ENCODE results near the gene PLIN5. TPM values are rescaled to one million over a fixed set of nuclear protein-coding genes. Genes with fewer than 3 reads are reported as not detected.

The PLIN5 gene
- total and polyA plus RNA-seq, 10 of the 15 experiments (the other 5 are each of a cell fraction or from before 2014, with no cell fraction given): 0.15 to 0.33 TPM; not detected in 8

DNA sequence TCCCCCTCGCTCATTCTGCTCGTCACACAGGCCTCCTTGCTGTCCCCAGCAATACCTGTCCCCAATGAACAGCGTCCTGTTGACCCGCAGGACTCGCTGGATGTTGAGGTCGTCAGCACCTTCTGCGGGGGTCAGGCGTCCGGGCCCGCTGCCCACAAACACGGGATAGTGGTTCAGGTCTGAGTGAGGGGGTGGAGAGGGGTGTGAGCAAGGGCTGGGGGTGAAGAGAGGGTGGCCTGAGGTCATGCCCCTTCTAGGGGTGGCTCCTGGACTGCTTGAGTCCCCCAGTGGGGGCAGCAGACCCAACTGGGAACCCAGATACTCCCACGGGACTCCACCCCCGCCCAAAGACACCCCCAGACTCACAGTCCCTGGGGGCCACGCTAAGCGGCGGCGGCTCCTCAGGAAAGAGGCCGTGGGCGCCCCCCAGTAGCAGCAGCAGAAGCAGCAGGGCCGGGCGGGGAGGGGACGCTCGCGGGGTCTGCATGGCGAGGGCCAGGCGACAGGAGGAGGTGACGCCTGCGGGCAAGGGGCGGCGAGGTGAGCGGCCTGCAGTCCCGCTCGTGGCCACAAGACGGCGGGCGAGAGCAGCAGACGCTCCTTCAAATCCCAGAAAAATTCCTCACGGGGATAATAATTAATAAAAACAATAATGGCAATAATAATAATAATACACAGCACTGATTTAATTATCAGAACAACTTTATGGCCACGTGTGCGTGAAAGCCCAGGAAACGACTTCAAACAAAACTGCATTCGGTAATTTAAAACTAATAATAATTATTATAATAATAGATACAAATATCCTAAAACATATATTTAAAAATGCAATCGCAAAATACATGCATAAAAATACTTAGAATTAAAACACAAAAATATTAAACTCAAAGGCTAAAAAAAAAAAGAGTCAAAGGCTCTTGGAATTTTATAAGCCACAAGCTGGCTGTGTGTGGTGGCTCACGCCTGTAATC lies 23.2 kb upstream of the PLIN5 start:
- intact Hi-C loops (cut with micrococcal nuclease; ENCODE audit: unreplicated experiment): no loop called here
- Histone ChIP-seq H4K20me1 (ENCODE audit: control insufficient read depth, insufficient read depth) (no peaks in the 10 kb centered on the region), H3K36me3 (ENCODE audit: control insufficient read depth in 2 of 2, insufficient read depth in 2 of 2, low read length in 1 of 2) (no peaks in the 10 kb centered on the region), H3K27ac (ENCODE audit: control insufficient read depth, insufficient read depth) (no peak overlapping the region), H3K4me3 (no peak overlapping the region), H3K4me1 (ENCODE audit: control insufficient read depth, insufficient read depth, low read length) (no peaks in the 10 kb centered on the region), H3K9me3 (replicated peaks; ENCODE audit: control insufficient read depth, insufficient read depth, low read length) (no peaks in the 10 kb centered on the region), H3K27me3 (replicated peaks in 1 of 2; ENCODE audit: control insufficient read depth in 2 of 2, insufficient read depth in 2 of 2, low read length in 1 of 2) (no peaks in the 10 kb centered on the region), H3K9ac (ENCODE audit: control insufficient read depth, insufficient read depth, low read length) (no peak overlapping the region), H2AFZ (ENCODE audit: control insufficient read depth, low read depth, low read length) (no peak overlapping the region), H3K79me2 (ENCODE audit: control insufficient read depth, insufficient read depth, low read length) (no peaks in the 10 kb centered on the region), H3K4me2 (ENCODE audit: control insufficient read depth, insufficient read depth) (no peak overlapping the region)
- no TSS peak for BruUV-seq (replicated peaks)
- ChIA-PET CTCF (interaction anchor here (0.6 to 3.1 kb wide), 7 partner anchors 10 to 298 kb away, joined by 3 to 15 read pairs (median 3); no protein-coding TSS in a partner anchor), SMC1A (ENCODE audit: uncharacterized antibody, unreplicated experiment) (interaction anchor here (0.6 kb wide), 1 partner anchor 79 kb away, joined by 3 read pairs; no protein-coding TSS in a partner anchor), RAD21 (ENCODE audit: unreplicated experiment) (no interaction called here), POLR2A (interaction anchor here (0.7 kb wide), 1 partner anchor 469 kb away, joined by 3 read pairs; no protein-coding TSS in a partner anchor)
- 12% methylated on average over 44 of the region's 44 CpGs for WGBS (ENCODE audit: insufficient coverage, insufficient replicate concordance, low lambda C conversion rate, missing lambda C conversion rate)
- ATAC-seq (peak; percentile 48; the same call in 2 of the 3 replicates), FAIRE-seq (no peak), DNase-seq (ENCODE audit: low read depth, low spot score) (no peak)
- in situ Hi-C loops (cut with MboI): no loop called here
- TF ChIP-seq, protein P1, sequence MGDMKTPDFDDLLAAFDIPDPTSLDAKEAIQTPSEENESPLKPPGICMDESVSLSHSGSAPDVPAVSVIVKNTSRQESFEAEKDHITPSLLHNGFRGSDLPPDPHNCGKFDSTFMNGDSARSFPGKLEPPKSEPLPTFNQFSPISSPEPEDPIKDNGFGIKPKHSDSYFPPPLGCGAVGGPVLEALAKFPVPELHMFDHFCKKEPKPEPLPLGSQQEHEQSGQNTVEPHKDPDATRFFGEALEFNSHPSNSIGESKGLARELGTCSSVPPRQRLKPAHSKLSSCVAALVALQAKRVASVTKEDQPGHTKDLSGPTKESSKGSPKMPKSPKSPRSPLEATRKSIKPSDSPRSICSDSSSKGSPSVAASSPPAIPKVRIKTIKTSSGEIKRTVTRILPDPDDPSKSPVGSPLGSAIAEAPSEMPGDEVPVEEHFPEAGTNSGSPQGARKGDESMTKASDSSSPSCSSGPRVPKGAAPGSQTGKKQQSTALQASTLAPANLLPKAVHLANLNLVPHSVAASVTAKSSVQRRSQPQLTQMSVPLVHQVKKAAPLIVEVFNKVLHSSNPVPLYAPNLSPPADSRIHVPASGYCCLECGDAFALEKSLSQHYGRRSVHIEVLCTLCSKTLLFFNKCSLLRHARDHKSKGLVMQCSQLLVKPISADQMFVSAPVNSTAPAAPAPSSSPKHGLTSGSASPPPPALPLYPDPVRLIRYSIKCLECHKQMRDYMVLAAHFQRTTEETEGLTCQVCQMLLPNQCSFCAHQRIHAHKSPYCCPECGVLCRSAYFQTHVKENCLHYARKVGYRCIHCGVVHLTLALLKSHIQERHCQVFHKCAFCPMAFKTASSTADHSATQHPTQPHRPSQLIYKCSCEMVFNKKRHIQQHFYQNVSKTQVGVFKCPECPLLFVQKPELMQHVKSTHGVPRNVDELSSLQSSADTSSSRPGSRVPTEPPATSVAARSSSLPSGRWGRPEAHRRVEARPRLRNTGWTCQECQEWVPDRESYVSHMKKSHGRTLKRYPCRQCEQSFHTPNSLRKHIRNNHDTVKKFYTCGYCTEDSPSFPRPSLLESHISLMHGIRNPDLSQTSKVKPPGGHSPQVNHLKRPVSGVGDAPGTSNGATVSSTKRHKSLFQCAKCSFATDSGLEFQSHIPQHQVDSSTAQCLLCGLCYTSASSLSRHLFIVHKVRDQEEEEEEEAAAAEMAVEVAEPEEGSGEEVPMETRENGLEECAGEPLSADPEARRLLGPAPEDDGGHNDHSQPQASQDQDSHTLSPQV (IDR thresholded peaks at IDR 0.05): no peak
- TF ChIP-seq, protein P2, sequence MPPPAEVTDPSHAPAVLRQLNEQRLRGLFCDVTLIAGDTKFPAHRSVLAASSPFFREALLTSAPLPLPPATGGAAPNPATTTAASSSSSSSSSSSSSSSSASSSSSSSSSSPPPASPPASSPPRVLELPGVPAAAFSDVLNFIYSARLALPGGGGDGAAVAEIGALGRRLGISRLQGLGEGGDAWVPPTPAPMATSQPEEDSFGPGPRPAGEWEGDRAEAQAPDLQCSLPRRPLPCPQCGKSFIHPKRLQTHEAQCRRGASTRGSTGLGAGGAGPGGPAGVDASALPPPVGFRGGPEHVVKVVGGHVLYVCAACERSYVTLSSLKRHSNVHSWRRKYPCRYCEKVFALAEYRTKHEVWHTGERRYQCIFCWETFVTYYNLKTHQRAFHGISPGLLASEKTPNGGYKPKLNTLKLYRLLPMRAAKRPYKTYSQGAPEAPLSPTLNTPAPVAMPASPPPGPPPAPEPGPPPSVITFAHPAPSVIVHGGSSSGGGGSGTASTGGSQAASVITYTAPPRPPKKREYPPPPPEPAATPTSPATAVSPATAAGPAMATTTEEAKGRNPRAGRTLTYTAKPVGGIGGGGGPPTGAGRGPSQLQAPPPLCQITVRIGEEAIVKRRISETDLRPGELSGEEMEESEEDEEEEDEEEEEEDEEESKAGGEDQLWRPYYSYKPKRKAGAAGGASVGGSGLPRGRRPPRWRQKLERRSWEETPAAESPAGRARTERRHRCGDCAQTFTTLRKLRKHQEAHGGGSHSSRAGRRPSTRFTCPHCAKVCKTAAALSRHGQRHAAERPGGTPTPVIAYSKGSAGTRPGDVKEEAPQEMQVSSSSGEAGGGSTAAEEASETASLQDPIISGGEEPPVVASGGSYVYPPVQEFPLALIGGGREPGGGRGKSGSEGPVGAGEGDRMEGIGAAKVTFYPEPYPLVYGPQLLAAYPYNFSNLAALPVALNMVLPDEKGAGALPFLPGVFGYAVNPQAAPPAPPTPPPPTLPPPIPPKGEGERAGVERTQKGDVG (CRISPR knock-in tag; IDR thresholded peaks at IDR 0.05): no peak
- TF ChIP-seq IKZF1 (conservative IDR thresholded peaks at IDR 0.05) (0 out of 2 replicates have a peak, but pooled peaks have one; percentile 22), MYB (IDR thresholded peaks at IDR 0.05; ENCODE audit: borderline replicate concordance, low read depth, low read length) (no peak), ZZZ3 (IDR thresholded peaks at IDR 0.05; ENCODE audit: control insufficient read depth, insufficient read length, low read depth) (no peak), RFX5 (IDR thresholded peaks at IDR 0.05; ENCODE audit: low read depth, low read length) (no peak), SP1 (IDR thresholded peaks at IDR 0.05; ENCODE audit: low read depth, low read length) (peak; percentile 18), PAX5 (IDR thresholded peaks at IDR 0.05; ENCODE audit: borderline replicate concordance, low read depth, low read length) (no peak), EGR1 (IDR thresholded peaks at IDR 0.05; ENCODE audit: borderline replicate concordance in 1 of 2, low read depth in 2 of 2, low read length in 2 of 2) (no peak), TCF12 (IDR thresholded peaks at IDR 0.05; ENCODE audit: low read depth, low read length) (no peak), STAT1 (conservative IDR thresholded peaks at IDR 0.05) (no peak), CHD2 (IDR thresholded peaks at IDR 0.05; ENCODE audit: borderline replicate concordance, low read depth, low read length) (no peak), FOXK2 (IDR thresholded peaks at IDR 0.05) (no peak), RB1 (IDR thresholded peaks at IDR 0.05; ENCODE audit: borderline replicate concordance) (no peak), ZBED1 (IDR thresholded peaks at IDR 0.05; ENCODE audit: borderline replicate concordance) (no peak), CBX3 (IDR thresholded peaks at IDR 0.05; ENCODE audit: borderline replicate concordance, low read depth) (no peak), YY1 (IDR thresholded peaks at IDR 0.05; ENCODE audit: low read depth, low read length) (peak; percentile 53; the same call in 1 of the 2 replicates)
